ENCODE data around the gene PPP1R12C.

- TF ChIP-seq, protein P1, sequence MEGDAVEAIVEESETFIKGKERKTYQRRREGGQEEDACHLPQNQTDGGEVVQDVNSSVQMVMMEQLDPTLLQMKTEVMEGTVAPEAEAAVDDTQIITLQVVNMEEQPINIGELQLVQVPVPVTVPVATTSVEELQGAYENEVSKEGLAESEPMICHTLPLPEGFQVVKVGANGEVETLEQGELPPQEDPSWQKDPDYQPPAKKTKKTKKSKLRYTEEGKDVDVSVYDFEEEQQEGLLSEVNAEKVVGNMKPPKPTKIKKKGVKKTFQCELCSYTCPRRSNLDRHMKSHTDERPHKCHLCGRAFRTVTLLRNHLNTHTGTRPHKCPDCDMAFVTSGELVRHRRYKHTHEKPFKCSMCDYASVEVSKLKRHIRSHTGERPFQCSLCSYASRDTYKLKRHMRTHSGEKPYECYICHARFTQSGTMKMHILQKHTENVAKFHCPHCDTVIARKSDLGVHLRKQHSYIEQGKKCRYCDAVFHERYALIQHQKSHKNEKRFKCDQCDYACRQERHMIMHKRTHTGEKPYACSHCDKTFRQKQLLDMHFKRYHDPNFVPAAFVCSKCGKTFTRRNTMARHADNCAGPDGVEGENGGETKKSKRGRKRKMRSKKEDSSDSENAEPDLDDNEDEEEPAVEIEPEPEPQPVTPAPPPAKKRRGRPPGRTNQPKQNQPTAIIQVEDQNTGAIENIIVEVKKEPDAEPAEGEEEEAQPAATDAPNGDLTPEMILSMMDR (conservative IDR thresholded peaks at IDR 0.05), result no peak
- TF ChIP-seq ZFX (IDR thresholded peaks at IDR 0.05), result no peak
These were observed 1.1 kb upstream of the PPP1R12C start for GRCh38 chr19:55118401-55118991.
